ENCODE data around the gene FIZ1.

Gene FIZ1

GRCh38 chr19:55599468-55599841 is at the start of gene FIZ1:
Gene FIZ1, minus strand, starts transcription at chr19:55599517. Its CDS starts 1,652 bp downstream, at chr19:55597865.
- DNase-seq: peak; percentile 99

- DNase-seq: no peak
Observed at GRCh38 chr19:55648585-55649267, 49.4 kb upstream of the FIZ1 start.

- DNase-seq: peak; percentile 77
Observed at GRCh38 chr19:55647732-55648584, 48.6 kb upstream of the FIZ1 start, which contains the start of gene CCDC106. Gene CCDC106, plus strand, starts transcription at chr19:55648212. Its CDS starts 835 bp downstream, at chr19:55649047.

GRCh38 chr19:55646889-55647731 is 47.8 kb upstream of the FIZ1 start:
- DNase-seq: peak; percentile 27

- no peak for DNase-seq
Observed at GRCh38 chr19:55645512-55645881, 46.2 kb upstream of the FIZ1 start.

- peak; percentile 56 for DNase-seq
Observed at GRCh38 chr19:55644842-55645511, 45.7 kb upstream of the FIZ1 start.

- no peak for DNase-seq
Observed at GRCh38 chr19:55644191-55644833, 45.0 kb upstream of the FIZ1 start.

- no peak for DNase-seq
Observed at GRCh38 chr19:55643887-55644176, 44.5 kb upstream of the FIZ1 start.

- DNase-seq: peak; percentile 17
Observed at GRCh38 chr19:55643003-55643886, 43.9 kb upstream of the FIZ1 start, which contains the start of gene ZNF581. Gene ZNF581, plus strand, starts transcription at chr19:55643649. Its CDS starts 923 bp downstream, at chr19:55644572.

GRCh38 chr19:55642153-55643002 is 43.1 kb upstream of the FIZ1 start:
- DNase-seq: no peak

- no peak for DNase-seq
Observed at GRCh38 chr19:55641426-55642152, 42.3 kb upstream of the FIZ1 start.

- DNase-seq: peak; percentile 33
Observed at GRCh38 chr19:55640577-55641425, 41.5 kb upstream of the FIZ1 start, which contains the start of gene ZNF580. Gene ZNF580, plus strand, starts transcription at chr19:55641002. Its CDS starts 1,507 bp downstream, at chr19:55642509.

GRCh38 chr19:55640043-55640576 is 40.8 kb upstream of the FIZ1 start:
- peak; percentile 70 for DNase-seq

- no peak for DNase-seq
Observed at GRCh38 chr19:55638864-55639359, 39.6 kb upstream of the FIZ1 start.

- DNase-seq: no peak
Observed at GRCh38 chr19:55637534-55637933, 38.2 kb upstream of the FIZ1 start.

- DNase-seq: no peak
Observed at GRCh38 chr19:55636723-55637122, 37.4 kb upstream of the FIZ1 start.

GRCh38 chr19:55635856-55636440 is 36.6 kb upstream of the FIZ1 start:
- no peak for DNase-seq

Data from DMS79 (cell line).